T-cell (primary cell): ENCODE data around the gene AGAP1. TPM values are rescaled to one million over a fixed set of nuclear protein-coding genes. Genes with fewer than 3 reads are reported as not detected.

Experiments
- ATAC-seq, 4 experiments: fragments of 200-7000 bp in 3 of 4; fragments of 150-1000 bp in 1 of 4; cut with Tn5 transposase; replicated peaks in 1 of 4; 1 replicate in 3 of 4; 2 replicates in 1 of 4; pipeline ENCODE4 v1.10.0; 2021; ENCODE audit warnings: moderate library complexity in 3 of 4, mild to moderate bottlenecking in 2 of 4, moderate number of reproducible peaks in 1 of 4
- CTCF ChIA-PET, 2 donors: fragments of 300-600 bp; sonication (Branson Sonifier 250); formaldehyde crosslinking; loops; one replicate each; lab custom pipeline; 2022; ENCODE audit warnings: antibody characterized with exemption in 2 of 2; lab: Charles Lee
- POLR2A ChIA-PET, 2 donors: fragments of 300-600 bp; sonication (Branson Sonifier 250); formaldehyde crosslinking; loops; one replicate each; lab custom pipeline; 2022; ENCODE audit warnings: antibody characterized with exemption in 2 of 2; lab: Charles Lee
- DNase-seq, 35 experiments: peaks; one replicate each; pipeline versions ENCODE4 v3.0.0 to v3.0.0-alpha.2; 2013 to 2023
- H3K27ac ChIP-seq: one replicate; pipeline ENCODE4 v1.5.1; 2013; ENCODE audit warnings: low read length
- H3K27me3 ChIP-seq, 2 experiments: replicated peaks in 1 of 2; 1 replicate in 1 of 2; 2 replicates in 1 of 2; pipeline versions ENCODE4 v1.6.1 to v1.7.0; 2013; ENCODE audit warnings: low read length in 1 of 2, mixed read lengths in 1 of 2; ENCODE audit not compliant: control insufficient read depth in 2 of 2, insufficient read depth in 2 of 2; ENCODE audit errors: extremely low read depth in 1 of 2
- H3K36me3 ChIP-seq, 2 donors: 1 replicate in 1 of 2; 2 replicates in 1 of 2; pipeline versions ENCODE4 v1.6.1 to v1.7.0; 2013; ENCODE audit warnings: low read length in 1 of 2; ENCODE audit not compliant: control insufficient read depth in 2 of 2, insufficient read depth in 1 of 2; ENCODE audit errors: extremely low read depth in 1 of 2
- H3K4me1 ChIP-seq, 2 experiments: 1 replicate in 1 of 2; 2 replicates in 1 of 2; pipeline versions ENCODE4 v1.6.1 to v1.7.0; 2013; ENCODE audit warnings: low read length in 2 of 2, mixed read lengths in 1 of 2; ENCODE audit not compliant: insufficient read depth in 2 of 2, control insufficient read depth in 1 of 2; ENCODE audit errors: extremely low read depth in 1 of 2
- H3K4me3 ChIP-seq, 2 donors: 1 replicate in 1 of 2; 2 replicates in 1 of 2; pipeline versions ENCODE4 v1.5.1 to v1.7.0; 2013; ENCODE audit warnings: mild to moderate bottlenecking in 2 of 2, low read length in 1 of 2, moderate library complexity in 1 of 2; ENCODE audit not compliant: control insufficient read depth in 1 of 2; ENCODE audit errors: extremely low read depth in 1 of 2
- H3K9me3 ChIP-seq: 2 replicates; pipeline ENCODE4 v1.7.0; 2013
- H3K27ac Mint-ChIP-seq, 2 donors: one replicate each; pipeline ENCODE4 v1.8.0; 2020 to 2021; ENCODE audit warnings: mild to moderate bottlenecking in 2 of 2, mixed read lengths in 2 of 2
- H3K27me3 Mint-ChIP-seq, 2 donors: one replicate each; pipeline ENCODE4 v1.8.0; 2021 to 2022; ENCODE audit warnings: mixed read lengths in 2 of 2
- H3K36me3 Mint-ChIP-seq: one replicate; pipeline ENCODE4 v1.8.0; 2021; ENCODE audit warnings: mixed read lengths
- H3K4me1 Mint-ChIP-seq, 3 donors: one replicate each; pipeline ENCODE4 v1.8.0; 2020 to 2022; ENCODE audit warnings: mixed read lengths in 3 of 3, mild to moderate bottlenecking in 1 of 3
- H3K4me3 Mint-ChIP-seq, 3 donors: one replicate each; pipeline ENCODE4 v1.8.0; 2020 to 2022; ENCODE audit warnings: mild to moderate bottlenecking in 3 of 3, mixed read lengths in 3 of 3, moderate library complexity in 3 of 3
- H3K9me3 Mint-ChIP-seq, 3 donors: one replicate each; pipeline ENCODE4 v1.8.0; 2020 to 2022; ENCODE audit warnings: mixed read lengths in 3 of 3
- WGBS: methylation state at CpG from one replicate; pipeline ENCODE4 v1.1.5; 2013; ENCODE audit warnings: missing lambda C conversion rate; ENCODE audit not compliant: insufficient coverage; 5-methylcytosine and 5-hydroxymethylcytosine counted together
- total RNA-seq, 35 experiments: library from RNA in 6 of 35; stranded (reverse) in 6 of 35; fragments of 120-200 nt in 1 of 35; gene quantifications; one replicate each; pipeline versions ENCODE4 v1.2.1 to v1.2.4 and lab custom pipeline; 2013 to 2026

AGAP1 gene
- total RNA-seq, 5 donors from 2014 or later (not counting 1 experiment from before 2014, with no cell fraction given), result 3.9 to 15.6 (median 5.2) TPM

DNA sequence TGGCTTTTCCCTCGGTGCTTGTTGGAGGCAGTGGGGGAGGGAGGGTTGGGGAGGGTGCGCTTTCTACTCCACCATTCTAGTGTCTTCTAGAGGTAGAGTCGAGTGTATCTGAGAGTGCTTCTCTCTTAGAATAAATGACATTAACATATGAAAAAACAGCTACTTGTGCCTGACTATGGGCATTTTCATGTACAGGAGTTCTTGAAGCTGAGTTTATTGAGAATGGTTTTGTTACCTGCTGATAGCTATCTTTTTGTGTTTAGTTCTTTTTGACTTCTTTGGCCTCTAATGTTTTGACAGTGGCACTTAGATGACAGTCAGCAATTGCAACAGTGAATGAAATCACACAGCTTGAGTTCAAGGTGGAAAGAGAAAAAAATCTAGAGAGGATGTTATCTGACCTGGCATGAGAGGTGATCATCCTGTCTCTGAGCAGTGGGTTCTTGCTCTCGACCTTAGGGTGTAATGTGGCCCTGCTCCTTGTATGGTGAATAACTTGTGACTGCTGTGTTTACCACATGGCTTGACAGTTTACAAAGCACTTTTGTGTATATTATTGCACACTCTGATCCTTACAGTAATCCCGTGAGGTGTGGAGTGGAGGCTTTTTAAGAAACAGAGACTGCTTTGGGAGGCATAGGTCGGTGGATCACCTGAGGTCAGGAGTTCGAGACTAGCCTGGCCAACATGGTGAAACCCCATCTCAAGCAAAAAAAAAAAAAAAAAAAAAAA lies 86.7 kb downstream of the AGAP1 start:
- ATAC-seq, result no peak
- ChIA-PET CTCF (no interaction called here), POLR2A (interaction anchor here in 1 of 2 donors (0.6 to 0.7 kb wide), 2 partner anchors 205 to 1284 kb away, joined by 3 to 13 read pairs; no protein-coding TSS in a partner anchor)
- Histone ChIP-seq H3K9me3 (no peaks in the 10 kb centered on the region), H3K27ac (no peak overlapping the region), H3K27me3 (peaks cover 0 to 9% of the 10 kb centered on the region in 2 experiments), H3K4me3 (no peak overlapping the region), H3K4me1 (no peaks in the 10 kb centered on the region), H3K36me3 (no peaks in the 10 kb centered on the region)
- H3K27ac Mint-ChIP-seq, result no peak overlapping the region
- WGBS, result no CpG with 5 or more reads among the region's 7 CpGs
- H3K4me3 Mint-ChIP-seq, result no peak overlapping the region
- H3K36me3 Mint-ChIP-seq, result no peaks in the 10 kb centered on the region
- no peaks in the 10 kb centered on the region for H3K4me1 Mint-ChIP-seq
- DNase-seq, result no peak
- no peaks in the 10 kb centered on the region for H3K27me3 Mint-ChIP-seq
- H3K9me3 Mint-ChIP-seq, result no peaks in the 10 kb centered on the region

- Mint-ChIP-seq H3K27me3 (peaks cover 0 to 3% of the 10 kb centered on the region in 2 donors), H3K27ac (no peak overlapping the region), H3K4me3 (no peak overlapping the region), H3K9me3 (no peaks in the 10 kb centered on the region), H3K36me3 (no peaks in the 10 kb centered on the region), H3K4me1 (no peaks in the 10 kb centered on the region)
- no peaks in the 10 kb centered on the region for H3K4me1 ChIP-seq
- no peaks in the 10 kb centered on the region for H3K36me3 ChIP-seq
- no peaks in the 10 kb centered on the region for H3K9me3 ChIP-seq
- H3K27ac ChIP-seq, result no peak overlapping the region
- no peak for ATAC-seq
- H3K4me3 ChIP-seq, result no peak overlapping the region
- no peak for DNase-seq
- peaks cover 0 to 9% of the 10 kb centered on the region in 2 experiments for H3K27me3 ChIP-seq
- WGBS, result 83% methylated on average over 7 of the region's 9 CpGs
- ChIA-PET CTCF (no interaction called here), POLR2A (no interaction called here)
Observed at GRCh38 chr2:235582081-235582686, 88.3 kb downstream of the AGAP1 start.

DNA sequence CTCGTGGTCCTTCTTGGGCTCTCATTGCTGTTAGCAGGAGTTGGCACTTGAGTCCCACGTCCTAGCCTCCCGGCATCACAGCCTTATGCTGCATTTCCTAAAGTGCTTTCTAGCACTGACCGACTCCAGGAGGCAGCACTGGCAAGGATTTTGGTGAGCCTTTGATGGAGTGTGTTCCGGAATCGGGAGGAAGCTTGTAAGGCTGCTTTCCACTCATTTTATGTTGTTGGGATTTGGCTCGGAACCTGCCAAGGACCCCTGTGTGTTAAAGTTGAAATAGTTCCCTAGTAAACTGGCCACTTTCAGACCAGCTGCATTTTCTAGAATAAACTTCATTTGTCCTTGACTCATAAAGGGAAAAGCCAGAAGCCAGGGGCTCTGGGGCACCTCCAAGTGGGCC lies 88.9 kb downstream of the AGAP1 start:
- ChIA-PET CTCF (no interaction called here), POLR2A (no interaction called here)
- Mint-ChIP-seq H3K9me3 (no peaks in the 10 kb centered on the region), H3K36me3 (no peaks in the 10 kb centered on the region), H3K27ac (no peak overlapping the region), H3K27me3 (peaks cover 0 to 3% of the 10 kb centered on the region in 2 donors), H3K4me3 (no peak overlapping the region), H3K4me1 (no peaks in the 10 kb centered on the region)
- no peak overlapping the region for H3K4me3 ChIP-seq
- WGBS, result 72% methylated on average over 5 of the region's 7 CpGs
- no peak for ATAC-seq
- H3K27ac ChIP-seq, result no peak overlapping the region
- H3K9me3 ChIP-seq, result no peaks in the 10 kb centered on the region
- no peak for DNase-seq
- no peaks in the 10 kb centered on the region for H3K4me1 ChIP-seq
- no peaks in the 10 kb centered on the region for H3K36me3 ChIP-seq
- peaks cover 0 to 8% of the 10 kb centered on the region in 2 experiments for H3K27me3 ChIP-seq

GRCh38 chr2:235583144-235583543 lies 89.3 kb downstream of the AGAP1 start:
- Histone ChIP-seq H3K36me3 (no peaks in the 10 kb centered on the region), H3K27ac (no peak overlapping the region), H3K4me3 (no peak overlapping the region), H3K4me1 (no peaks in the 10 kb centered on the region), H3K9me3 (no peaks in the 10 kb centered on the region), H3K27me3 (peaks cover 0 to 9% of the 10 kb centered on the region in 2 experiments)
- ChIA-PET POLR2A (no interaction called here), CTCF (no interaction called here)
- ATAC-seq, result no peak
- Mint-ChIP-seq H3K27ac (no peak overlapping the region), H3K36me3 (no peaks in the 10 kb centered on the region), H3K9me3 (no peaks in the 10 kb centered on the region), H3K4me3 (no peak overlapping the region), H3K4me1 (no peaks in the 10 kb centered on the region), H3K27me3 (peaks cover under 1 to 3% of the 10 kb centered on the region in 2 donors)
- WGBS, result 67% methylated on average over 2 of the region's 6 CpGs
- no peak for DNase-seq

DNA sequence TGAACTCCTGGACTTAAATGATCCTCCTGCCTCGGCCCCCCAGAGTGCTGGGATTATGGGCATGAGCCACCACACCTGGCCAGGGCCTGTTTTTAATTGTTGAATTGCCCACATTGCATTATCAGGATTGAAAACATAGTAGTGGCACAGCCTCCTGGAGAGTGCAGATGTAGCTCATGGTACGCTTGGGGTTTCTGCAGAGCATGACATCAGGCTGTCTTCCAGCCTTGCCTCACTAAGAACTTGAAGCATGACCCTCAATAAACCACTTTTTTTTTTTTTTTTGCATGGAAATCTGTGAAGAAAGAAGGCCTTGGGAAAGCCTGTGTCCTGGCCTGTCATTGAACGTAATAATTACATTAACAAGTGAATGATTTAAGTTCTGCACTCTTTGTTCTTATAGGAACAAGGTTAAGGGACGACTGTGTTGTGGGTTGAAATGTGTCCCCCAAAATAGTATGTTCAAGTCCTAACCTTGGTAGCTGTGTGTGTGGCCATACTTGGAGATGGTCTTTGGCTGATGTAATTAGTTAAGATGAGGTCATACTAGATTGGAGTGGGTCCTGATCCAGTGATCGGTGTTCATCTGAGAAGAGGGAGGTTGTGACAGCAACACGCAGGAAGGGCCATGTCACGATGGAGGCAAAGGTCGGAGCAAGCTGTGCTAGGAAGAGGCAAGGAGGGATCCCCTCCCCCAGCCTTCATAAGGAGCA lies 90.2 kb downstream of the AGAP1 start:
- Mint-ChIP-seq H3K27ac (no peak overlapping the region), H3K9me3 (no peaks in the 10 kb centered on the region), H3K4me3 (no peak overlapping the region), H3K4me1 (no peaks in the 10 kb centered on the region), H3K36me3 (no peaks in the 10 kb centered on the region), H3K27me3 (peaks cover 3% of the 10 kb centered on the region in 2 donors)
- no peak overlapping the region for H3K4me3 ChIP-seq
- H3K27ac ChIP-seq, result no peak overlapping the region
- 55% methylated on average over 3 of the region's 8 CpGs for WGBS
- no peak for ATAC-seq
- DNase-seq, result no peak
- H3K9me3 ChIP-seq, result no peaks in the 10 kb centered on the region
- ChIA-PET CTCF (no interaction called here), POLR2A (no interaction called here)
- H3K27me3 ChIP-seq, result peaks cover 0 to 8% of the 10 kb centered on the region in 2 experiments
- H3K4me1 ChIP-seq, result no peaks in the 10 kb centered on the region
- no peaks in the 10 kb centered on the region for H3K36me3 ChIP-seq

DNA sequence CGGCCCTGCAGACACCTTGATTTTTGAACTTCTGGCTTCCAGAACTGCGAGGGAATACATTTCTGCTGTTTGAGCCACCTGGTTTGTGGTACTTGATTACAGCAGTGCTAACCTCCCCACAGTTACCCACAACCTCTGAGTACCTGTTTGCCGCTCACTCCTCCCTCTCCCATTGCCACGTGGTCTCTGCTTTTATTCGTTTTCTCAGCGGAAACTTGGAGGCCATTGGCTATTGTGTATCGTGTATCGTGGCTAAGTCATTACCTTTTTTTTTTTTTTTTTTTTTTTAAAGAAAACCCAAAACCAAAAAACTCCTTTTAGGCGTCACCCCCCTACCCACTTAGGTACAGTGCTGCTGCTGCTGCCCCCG lies 90.8 kb downstream of the AGAP1 start:
- H3K36me3 Mint-ChIP-seq, result no peaks in the 10 kb centered on the region
- Histone ChIP-seq H3K9me3 (no peaks in the 10 kb centered on the region), H3K27ac (no peak overlapping the region), H3K36me3 (no peaks in the 10 kb centered on the region), H3K4me1 (no peaks in the 10 kb centered on the region), H3K4me3 (no peak overlapping the region), H3K27me3 (peaks cover 0 to 7% of the 10 kb centered on the region in 2 experiments)
- no peak for DNase-seq
- ChIA-PET CTCF (no interaction called here), POLR2A (no interaction called here)
- no peak overlapping the region for H3K4me3 Mint-ChIP-seq
- WGBS, result 74% methylated on average over 5 of the region's 10 CpGs
- no peak for ATAC-seq
- no peaks in the 10 kb centered on the region for H3K9me3 Mint-ChIP-seq
- peaks cover 3% of the 10 kb centered on the region in 2 donors for H3K27me3 Mint-ChIP-seq
- no peak overlapping the region for H3K27ac Mint-ChIP-seq
- H3K4me1 Mint-ChIP-seq, result no peaks in the 10 kb centered on the region
